Activated CD4-positive, CD25-positive, alpha-beta regulatory T cell treated with anti-CD3 and anti-CD28 coated beads, Interleukin-2, amount 50 U/mL, for 72 hours (primary cell): ENCODE results near the gene SNRNP27.

Experiments
- DNase-seq: peaks from one replicate; pipeline ENCODE4 v3.0.0; 2021

The SNRNP27 gene

DNA sequence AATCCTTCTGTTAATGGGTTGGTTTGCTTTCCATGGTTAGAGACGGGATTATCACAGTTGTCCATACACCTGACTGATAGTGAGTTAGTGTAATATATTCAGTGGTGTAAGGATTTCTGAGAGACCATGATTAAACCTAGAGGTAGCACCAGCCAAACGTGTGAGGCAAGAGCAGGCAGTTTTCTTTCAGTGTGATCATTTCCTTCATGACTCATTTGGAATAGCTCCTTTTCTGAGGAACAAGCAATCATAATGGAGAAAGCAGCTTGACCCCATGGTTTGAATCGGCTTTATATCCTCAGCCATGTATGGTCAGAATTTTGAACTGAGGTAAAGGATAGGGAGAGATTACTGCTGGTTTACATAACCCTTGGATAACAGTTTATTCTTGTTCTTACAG is 24.1 kb downstream of the SNRNP27 start:
- no peak for DNase-seq

DNA sequence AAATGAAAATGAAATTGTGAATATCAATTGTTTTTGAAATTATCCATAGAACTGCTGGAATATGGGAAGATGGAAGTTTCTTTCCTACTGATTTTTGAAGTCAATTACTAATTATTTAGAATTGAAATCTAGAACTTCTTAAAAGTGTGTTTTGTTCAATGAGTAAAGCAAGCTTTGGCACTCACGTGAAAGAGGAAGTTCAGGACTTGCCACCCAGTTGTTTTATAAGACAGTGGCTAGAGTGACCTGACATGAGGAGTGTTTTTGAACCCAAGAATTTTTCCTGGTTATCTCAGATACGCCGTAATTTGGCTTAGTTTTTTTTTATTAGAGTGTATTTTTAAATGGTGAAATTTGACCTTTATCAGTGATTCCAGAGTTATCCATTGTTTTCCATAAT is 24.6 kb downstream of the SNRNP27 start:
- DNase-seq, result no peak

DNA sequence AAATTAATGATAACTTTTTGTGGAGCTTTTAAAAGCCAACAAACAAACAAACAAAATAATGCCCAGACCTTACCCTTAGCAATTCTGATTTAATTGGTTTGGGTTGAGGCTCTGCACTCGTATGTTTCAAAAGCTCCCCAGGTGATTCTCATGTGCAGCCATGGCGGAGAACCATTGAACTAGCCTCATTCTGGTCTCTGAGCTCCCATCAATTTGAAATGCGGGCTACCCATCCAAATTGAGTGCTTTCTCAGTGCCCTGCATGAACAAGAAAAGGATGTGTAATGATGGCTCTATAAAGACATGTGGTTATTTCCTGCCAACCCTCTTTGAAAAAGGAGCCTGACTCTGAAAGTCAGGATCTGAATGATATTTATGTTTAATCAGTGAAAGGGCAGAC is 29.4 kb downstream of the SNRNP27 start:
- DNase-seq, result no peak

DNA sequence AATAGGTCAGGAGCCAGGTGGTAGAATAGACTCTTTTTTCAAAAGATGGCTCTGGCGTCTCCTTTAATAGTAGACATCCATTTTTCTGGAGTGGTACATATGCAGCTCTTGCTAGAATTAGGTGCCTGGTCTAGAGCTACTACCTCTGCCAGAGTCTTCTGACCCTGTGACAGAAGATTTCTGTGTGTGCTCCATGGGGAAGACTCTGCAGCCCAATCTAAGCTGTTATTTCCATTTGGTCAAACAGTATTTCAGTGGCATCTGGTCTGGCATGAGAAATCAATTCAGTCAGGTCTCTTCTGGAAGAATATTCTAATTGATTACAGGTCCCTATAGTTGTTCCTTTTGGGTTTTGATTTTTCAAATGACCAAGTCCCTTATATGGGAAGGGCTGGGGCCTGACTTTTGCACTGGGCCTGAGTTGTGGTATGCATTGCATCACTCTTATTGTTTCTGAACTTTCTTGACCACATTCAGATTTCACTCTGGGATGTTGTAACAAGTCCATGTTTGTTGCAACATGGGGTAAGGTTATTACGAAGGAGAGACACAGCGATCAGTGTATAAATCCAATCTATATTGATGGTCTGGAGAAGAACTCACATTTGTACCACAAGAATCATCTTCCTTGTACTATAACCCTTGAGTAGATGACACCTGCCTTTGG is 33.2 kb downstream of the SNRNP27 start:
- DNase-seq, result no peak

DNA sequence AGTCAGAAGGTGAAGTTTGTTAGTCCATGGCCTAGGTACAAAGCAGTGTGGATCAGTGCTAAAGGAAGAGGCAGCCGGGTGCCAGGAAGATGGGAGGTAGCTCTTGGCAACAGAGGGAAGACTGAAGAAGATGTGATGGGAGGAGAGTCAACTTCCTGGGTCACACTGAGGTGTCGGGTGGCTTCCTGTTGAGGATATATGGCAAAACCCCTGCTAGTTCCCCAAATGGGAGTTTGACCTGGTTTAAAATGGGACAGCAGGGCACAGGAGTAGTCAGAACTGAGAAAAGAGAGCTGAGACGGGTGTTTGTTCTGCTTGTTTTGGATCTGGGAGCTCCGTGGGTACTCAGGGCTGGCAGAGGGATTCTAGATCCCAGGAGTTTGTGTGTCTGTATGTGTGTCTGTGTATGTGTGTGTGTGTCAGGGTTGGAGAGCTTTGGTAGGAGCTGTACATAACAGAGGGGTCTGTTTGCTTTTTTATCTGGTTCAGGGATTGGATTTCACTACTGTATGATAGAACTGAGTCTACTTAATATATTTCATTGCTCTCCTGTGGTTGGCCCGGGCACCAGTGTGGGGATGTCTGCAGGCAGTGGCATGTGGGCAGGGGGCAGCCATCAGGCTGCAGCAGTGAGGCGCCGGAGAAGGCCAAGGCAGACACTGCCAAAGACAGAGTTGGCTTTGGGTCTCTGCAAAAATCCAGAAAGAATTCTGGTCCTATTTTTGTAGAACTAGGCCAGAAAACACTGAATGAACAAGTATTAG is 38.3 kb downstream of the SNRNP27 start:
- no peak for DNase-seq

DNA sequence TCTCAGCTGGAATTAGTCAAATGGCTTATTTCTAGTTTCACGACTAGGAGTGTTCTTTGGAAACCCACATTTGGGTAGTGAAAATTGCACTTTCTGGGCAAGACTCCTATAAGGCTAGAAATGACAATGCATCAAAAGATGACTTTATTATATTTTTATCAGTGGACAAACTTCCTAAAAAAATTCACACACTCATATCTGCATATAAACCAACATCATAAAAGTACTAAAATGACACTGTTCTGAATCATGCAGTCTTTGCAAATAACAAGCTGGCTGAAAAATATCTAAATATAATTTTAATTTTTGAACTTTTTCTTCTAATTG is 38.8 kb downstream of the SNRNP27 start:
- no peak for DNase-seq

DNA sequence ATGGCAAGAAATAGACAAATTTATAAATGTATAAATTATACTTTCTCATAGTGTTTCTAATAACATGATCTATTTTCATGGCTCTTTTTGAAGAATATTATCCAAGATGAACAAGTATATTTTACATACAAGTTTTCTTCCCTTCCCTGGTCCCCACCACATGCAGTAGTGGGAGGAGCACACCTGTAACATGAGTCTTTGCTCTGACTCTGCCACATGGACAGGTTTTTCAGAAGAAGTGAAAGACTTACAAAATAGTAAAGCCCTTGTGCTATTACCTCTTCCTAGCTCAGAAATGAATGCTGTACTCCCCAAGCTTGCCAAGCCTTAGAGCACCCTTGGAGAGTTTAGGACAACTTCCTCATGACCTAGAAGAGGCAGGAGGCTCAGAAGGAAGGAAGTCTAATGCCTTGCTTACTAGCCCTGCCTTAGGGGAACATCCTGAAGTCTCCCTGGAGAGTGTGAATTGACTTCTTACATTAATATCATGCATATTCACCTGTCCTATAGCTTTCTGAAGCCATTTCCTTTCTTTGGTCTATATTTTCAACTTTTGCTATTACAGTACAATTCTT is 39.6 kb downstream of the SNRNP27 start:
- no peak for DNase-seq

DNA sequence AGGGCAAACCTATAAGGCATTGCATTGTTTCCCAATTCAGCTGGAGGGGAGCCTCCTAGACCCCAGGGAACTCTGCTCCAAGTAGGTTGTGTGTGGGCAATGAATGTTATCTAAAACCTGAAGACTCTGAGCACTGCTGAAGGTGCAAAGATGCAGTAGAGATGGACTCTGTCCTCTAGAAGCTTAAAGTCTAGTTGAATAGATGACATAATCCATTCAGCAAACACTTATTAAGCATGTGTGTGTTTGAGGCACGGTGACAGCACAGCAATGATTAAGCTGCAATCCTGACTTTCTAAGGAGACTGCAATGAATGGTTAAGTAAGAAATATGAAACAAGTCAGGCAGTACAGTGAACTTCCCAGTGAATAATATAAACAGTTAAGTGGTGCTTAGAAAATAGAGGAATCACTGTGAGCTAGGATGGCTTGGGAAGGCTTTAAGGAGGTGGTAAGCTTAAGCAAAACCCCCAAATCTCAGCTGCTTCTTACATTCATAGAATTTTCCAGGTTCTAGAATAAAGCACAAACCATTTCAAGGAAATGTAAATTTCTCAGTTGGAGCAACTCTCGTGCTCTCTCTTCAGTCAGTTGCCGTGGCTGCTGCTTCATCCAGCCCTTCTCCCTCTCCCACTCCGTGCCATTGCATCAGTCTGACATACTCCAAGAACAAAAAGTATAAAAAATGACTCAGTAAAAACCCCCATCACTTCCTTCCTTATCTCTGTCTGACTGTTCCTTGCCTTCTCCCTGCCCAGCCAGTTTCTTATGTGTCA is 40.3 kb downstream of the SNRNP27 start:
- no peak for DNase-seq

DNA sequence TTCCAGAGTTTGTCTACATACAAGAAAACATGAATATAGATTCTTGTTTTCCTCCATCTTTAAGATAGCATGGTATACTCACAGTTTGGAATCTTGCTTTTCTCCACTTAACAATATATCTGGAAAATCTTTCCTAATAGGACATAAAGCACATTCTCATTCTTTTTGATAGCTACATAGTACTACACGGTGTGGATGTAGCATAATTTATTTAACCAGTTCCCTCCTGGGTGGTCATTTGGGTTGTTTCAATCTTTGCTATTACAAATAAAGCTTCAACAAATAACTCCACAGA is 40.8 kb downstream of the SNRNP27 start:
- DNase-seq, result no peak

DNA sequence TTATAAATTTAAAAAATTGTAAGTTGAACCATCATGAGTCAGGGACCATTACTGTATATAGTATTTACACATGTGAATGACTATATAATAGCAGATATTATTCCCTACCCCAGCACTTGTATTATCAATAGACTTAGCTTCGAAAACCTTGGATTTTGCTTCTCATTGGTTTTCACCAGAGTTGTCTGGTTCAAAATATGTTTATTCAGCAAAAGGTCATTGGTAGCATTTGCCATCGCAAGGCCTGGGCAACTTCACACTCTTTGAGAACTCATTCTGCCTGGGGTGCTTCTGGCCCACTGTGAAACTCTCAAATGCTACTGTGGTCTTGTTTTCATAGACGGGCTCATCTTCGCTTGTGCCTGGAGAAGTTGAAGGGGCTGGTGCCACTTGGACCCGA is 41.3 kb downstream of the SNRNP27 start:
- DNase-seq, result no peak

DNA sequence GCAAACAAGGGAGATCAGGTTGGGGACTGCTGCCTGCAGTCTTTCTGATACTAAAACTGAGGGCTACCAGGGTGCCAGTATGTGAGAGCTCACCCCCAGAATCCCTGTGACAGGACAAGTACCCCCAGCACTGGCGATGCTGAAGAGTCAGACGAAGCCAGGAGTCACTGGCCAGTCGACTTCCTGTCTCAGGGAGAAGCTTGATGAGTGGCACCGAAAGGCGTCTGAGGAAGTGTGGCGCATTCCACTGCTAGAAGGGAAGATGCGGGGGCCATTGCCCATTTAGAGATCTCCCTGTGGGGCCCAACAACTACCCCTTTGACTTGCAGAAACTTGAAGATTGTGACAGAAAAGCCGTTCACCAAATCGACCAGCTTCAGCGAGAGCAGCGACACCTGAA is 43.1 kb downstream of the SNRNP27 start:
- DNase-seq, result no peak

DNA sequence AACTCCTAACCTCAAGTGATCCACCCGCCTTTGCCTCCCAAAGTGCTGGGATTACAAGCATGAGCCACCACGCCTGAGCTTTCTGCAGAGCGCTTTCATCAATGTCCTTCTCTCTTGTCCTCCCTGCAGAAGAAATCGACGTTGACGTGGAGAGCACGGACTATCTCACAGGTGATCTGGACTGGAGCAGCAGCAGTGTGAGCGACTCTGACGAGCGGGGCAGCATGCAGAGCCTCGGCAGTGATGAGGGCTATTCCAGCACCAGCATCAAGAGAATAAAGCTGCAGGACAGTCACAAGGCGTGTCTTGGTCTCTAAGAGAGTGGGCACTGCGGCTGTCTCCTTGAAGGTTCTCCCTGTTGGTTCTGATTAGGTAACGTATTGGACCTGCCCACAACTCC is 44.2 kb downstream of the SNRNP27 start:
- DNase-seq, result no peak

DNA sequence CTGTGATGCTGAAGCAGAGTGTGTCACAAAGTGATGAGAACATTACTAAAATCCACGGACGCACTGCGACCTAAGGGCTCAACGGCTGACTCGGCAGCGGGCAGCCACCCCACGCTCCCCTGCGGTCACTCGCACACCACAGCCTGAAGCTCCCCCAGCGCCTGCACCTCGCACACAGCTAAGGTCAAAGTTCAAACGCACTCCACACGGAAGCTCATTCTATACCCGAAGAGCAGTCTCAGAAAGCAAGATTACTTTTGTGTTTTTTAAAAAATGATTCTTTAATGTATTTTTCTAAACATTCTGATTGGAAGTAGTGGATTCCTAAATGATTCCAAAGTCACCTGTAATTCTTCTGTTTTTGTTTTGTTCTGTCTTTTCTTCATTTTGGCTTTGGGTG is 46.0 kb downstream of the SNRNP27 start:
- no peak for DNase-seq

DNA sequence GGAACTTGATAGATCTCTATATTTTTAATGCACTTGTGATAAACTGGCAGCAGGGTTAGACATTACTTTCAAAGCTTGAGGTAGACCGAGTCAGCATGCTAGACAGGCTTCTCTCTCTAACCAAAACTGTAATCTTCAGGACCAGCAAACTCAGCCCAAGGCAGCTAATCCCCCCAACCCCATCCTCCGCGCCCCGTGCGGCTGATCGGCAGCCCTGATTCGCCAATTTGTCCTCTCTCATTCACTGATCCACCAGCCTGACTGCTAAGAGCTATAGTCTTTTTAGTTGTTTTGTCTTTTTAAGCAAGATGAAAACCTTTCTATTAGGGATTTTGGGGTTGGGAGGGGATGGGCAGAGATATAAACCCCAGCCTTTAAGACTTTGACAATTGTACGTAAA is 46.9 kb downstream of the SNRNP27 start:
- DNase-seq, result no peak

DNA sequence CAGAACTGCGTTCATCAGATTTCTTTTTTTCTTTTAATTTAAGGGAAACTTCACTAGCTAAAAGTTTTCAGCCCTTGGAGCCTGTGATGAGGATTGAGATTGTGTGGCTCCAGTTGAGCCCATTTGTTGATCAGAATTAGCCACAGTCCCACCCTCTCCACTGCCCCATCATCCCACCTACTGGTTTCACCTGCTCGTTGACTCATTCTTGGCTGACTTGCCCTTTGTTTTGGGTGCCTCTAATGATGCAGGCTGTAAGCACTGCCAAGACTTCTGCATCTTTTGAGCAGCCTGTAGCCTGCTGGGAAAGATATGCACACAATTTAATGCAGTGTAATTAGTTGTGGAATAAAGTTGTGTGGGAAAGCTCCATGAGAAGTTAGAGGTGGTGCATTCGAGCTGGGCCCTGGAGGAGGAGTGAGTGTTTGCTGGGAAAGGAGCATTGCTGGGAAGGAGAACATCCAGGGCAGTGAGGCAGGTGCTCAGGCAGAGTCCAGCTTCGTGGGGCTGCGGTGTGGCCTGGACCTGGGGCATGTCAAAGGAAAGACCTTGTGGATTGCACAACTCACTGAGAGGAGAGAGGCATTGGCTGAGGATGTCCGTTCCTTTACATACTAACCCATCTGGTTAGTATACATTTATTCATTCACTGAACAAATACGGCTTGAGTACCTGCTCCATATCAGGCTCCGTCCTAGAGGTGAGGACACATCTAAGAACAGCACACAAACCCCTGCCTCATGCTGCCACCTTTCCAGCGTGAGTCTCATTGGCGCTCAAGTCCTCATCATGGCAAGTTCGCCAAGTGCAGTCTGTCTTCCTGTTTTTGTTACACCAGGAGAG is 49.5 kb downstream of the SNRNP27 start:
- no peak for DNase-seq

DNA sequence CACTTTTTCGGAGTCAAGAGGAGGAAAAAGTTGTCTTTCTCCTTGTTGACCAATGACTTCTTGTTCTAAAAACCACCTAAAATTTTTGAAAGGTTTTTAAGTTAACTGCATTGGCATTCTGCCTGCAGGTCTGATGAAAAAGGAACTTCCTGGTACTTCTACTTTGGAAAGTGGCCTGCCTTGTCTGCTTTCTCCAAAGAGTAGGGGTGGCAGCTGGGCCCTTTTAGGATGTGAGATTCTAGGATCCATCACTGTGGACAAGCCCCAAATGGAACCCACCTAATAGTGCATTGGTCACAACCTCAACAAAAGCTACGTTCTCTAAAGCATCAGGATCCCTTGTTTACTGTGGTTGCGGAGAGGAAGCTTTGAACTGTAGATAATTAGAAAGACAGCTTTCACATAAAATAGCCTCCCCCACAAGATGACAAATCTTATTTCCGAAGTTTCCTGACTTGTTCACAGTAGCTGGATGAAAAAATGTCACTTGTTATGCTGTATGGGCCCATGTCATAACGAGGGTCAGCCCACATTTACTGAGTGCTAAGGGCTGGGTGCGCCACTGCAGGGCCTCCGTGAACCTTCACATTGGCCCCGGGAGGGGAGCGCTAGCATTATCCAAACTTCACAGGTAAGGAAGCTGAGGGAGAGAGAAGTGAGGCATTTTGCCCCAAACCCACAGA is 50.2 kb downstream of the SNRNP27 start:
- no peak for DNase-seq

DNA sequence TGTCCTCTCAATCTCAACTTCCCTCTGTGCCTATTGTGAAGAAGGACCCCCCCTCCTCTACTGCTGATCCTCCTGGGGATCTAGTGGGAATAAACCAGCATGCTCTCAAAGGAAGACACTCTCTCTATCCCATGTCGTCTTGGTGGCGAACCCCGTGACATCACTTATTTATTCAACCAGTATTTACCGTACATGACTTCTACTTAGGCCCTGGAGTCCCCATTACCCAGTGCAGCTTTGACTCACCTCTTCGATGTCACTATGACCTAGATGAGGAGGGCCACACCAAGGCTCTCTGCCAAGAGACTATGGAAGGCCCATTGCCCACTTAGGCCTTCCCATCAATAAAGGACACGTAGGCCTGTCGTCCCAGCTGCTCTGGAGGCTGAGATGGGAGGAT is 51.0 kb downstream of the SNRNP27 start:
- DNase-seq, result no peak

DNA sequence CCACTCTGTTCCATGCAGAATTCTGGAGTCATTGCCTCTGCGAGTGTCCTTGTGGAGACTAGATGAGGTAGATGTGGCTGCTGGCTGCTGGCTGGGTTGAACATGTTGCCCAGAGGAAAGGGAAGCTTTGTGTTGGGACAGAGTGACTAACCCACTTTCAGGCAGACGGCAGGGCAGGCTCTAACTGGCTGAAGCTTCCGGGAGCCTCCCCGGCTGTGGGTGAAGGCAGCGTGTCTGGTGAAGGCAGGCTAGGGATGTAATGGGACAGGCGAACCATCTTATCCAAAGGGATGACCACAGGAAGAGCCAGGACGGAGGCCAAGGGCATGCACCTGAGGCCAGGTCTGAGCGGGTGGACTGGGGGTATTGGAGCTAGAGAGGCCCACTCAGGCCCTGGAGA is 51.7 kb downstream of the SNRNP27 start:
- DNase-seq, result no peak

DNA sequence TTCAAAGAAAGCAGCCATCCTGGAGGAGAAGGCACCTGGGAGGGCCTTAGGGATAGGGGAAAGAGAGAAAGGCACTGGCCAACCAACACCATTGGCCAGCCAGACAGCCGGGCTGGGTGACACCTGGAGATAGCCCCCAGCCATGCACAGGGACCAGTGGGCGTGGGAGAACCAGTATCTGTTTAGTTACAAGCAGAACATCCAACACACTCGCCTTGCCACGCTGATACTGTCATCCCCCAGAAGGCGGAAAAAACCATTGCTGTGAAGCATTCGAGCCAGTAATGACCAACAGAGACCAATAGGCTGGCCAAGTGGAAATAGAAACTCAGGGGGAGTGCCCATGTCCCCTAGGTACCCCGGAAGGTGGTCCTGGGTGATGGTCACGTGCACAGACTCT is 52.2 kb downstream of the SNRNP27 start:
- no peak for DNase-seq

DNA sequence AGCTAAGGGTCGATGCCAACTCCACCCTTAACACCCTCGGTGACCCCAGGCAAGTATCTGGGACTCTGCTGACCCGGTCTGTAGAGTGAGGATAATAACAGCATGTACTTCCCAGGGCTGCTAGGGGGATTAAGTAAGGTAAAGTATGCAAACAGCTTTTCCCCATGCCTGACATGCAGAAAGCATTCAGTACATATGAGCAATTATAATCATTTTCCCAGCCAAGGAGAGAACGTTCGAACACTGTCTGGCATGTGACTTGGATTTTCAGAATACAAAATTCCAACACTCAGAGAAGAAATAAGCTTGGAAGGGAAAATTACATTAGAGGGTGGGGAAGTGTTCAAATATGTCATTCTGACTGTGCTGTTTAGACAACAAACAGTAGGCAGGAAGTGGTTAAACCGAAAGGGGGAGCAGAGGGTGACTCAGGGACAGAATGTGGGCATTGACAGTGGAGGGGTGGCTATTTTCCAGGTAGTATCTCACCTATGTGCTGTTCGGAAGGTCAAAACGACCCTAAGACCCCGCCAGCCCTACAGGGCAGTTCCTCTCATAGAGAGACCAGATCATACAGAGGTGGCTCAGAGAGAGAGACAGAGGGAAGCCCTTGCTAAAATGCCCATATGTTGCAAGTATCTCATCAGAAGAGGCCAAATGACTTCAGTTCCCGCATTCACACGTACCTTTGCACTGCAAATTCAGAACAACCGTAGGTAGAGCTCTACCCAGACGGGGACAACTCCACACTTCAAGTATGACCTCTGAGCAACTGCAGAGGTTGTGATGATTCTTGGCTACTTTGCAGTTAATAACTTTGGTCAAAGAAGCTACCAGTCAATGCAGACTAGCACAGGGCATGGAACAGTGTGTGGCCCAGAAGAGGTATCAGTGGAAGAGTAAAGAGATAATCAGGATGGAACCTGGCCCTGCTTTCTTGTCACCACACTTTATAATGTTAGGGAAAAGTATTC is 52.9 kb downstream of the SNRNP27 start:
- no peak for DNase-seq

DNA sequence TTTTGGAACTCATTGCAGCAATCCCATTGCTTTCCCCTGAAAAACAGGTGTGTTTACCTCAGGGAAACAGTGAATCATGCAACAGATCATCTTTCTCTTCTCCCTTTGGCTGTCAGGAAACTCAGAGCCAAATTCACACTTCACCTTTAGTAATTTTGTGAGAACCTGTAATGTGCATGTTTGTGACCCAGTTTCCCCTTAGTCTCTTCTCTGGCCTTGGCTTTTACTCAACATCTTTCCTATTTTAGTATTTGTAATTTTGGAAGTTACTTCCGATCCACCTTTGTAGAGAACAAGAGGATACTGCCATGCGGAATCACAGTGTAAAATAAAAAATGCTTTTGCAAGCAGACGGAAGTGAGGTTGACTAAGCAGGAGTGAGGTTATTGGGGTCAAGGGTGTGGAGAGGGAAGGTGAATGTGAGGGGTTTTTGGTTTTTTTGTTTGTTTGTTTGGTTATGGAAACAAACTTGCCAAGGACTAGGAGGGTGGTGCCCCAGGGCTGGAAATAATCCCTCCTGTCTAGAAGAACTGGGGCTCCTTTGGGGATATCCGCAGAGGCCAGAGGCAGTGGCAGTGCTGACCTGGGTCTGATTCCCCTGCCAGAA is 53.7 kb downstream of the SNRNP27 start:
- DNase-seq, result no peak
